Measurements from ENCODE around the gene CADM1. TPM values are rescaled to one million over a fixed set of nuclear protein-coding genes. Genes with fewer than 3 reads are reported as not detected.

The CADM1 gene
- total RNA-seq, 1 experiment from 2014 or later: 12.9 TPM

DNA sequence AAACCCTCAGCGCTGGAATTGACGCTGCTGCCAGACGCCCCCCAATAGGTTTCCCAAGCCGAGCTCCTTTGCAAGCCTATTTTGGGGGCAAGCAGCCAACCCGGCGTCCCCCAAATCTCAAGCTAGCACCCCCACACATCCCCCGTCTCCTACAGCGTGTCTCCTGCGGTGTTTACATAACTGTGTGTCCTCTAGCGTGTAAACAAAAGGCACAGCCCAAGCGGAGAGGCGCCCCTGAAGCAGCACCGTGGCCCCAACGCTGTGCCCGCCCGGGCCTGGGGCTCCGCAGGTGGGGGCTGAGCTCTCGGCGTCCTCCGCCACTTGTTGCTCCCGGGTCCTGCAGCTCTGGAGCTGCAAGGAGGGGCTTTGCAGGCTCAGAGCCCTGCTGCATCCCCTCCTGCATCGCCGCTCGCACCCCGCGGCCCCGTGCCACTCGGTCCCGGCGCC is 1.6 kb downstream of the CADM1 start:
- TF ChIP-seq, protein P1, sequence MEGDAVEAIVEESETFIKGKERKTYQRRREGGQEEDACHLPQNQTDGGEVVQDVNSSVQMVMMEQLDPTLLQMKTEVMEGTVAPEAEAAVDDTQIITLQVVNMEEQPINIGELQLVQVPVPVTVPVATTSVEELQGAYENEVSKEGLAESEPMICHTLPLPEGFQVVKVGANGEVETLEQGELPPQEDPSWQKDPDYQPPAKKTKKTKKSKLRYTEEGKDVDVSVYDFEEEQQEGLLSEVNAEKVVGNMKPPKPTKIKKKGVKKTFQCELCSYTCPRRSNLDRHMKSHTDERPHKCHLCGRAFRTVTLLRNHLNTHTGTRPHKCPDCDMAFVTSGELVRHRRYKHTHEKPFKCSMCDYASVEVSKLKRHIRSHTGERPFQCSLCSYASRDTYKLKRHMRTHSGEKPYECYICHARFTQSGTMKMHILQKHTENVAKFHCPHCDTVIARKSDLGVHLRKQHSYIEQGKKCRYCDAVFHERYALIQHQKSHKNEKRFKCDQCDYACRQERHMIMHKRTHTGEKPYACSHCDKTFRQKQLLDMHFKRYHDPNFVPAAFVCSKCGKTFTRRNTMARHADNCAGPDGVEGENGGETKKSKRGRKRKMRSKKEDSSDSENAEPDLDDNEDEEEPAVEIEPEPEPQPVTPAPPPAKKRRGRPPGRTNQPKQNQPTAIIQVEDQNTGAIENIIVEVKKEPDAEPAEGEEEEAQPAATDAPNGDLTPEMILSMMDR (conservative IDR thresholded peaks at IDR 0.05; ENCODE audit: low read depth, low read length): no peak
- TF ChIP-seq EZH2 (IDR thresholded peaks at IDR 0.05; ENCODE audit: borderline replicate concordance, low read depth, low read length, poor library complexity, severe bottlenecking): no peak
- H3K4me3 ChIP-seq (ENCODE audit: low read depth, low read length, poor library complexity, severe bottlenecking): peak overlapping the region; percentile 54
- CTCF ChIA-PET: interaction anchor here (0.7 to 1.4 kb wide), 3 partner anchors 19 to 761 kb away, joined by 3 to 10 read pairs (median 3); no protein-coding TSS in a partner anchor
- peak; percentile 1 for DNase-seq (ENCODE audit: low spot score)
- no peak overlapping the region for H3K27ac ChIP-seq (ENCODE audit: low read depth, low read length, poor library complexity, severe bottlenecking)
- H3K36me3 ChIP-seq (ENCODE audit: insufficient read depth, low read length, poor library complexity, severe bottlenecking): no peaks in the 10 kb centered on the region
- no TSS peak for BruUV-seq (replicated peaks)
- intact Hi-C loops (cut with micrococcal nuclease; ENCODE audit: unreplicated experiment): no loop called here
- peaks cover 18% of the 10 kb centered on the region for H3K4me1 ChIP-seq (ENCODE audit: insufficient read depth, low read length, poor library complexity, severe bottlenecking)
- no peaks in the 10 kb centered on the region for H3K9me3 ChIP-seq (ENCODE audit: low read depth, low read length, poor library complexity, severe bottlenecking)
- POLR2A ChIA-PET (ENCODE audit: low non-redundant PET): no interaction called here
- H3K27me3 ChIP-seq (replicated peaks; ENCODE audit: insufficient read depth, low read depth, low read length, poor library complexity): peaks cover 67% of the 10 kb centered on the region

DNA sequence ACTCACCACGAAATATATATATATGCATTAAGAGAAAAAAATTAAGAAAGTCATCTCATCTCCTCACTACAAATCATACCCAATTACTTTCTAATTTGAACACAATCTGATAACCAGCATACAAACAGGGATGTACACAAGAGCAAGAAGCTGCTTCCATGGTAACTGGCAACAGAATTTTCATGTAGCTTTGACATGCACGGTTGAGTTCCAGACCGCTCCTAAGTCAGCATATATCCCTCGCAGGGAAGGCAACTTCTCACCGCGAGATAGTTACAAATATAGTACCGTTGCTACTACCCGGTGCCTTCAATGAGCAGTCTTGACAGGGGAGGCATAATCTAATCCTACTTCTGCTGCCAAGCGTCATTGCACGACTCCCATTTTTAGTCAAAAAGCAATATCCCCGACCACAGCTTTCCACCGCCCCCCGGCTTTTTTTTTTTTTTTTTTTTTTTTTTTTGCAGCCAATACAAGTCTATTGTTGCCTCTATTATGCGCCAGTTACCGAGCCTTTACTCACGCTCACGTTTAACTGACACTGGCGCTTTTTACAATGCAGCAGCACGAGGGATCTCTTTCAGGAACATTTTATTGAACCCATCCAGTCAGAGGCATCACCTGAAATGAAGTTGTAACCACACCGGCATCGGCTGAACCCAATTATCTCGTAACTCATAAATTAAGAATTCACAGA is 2.2 kb downstream of the CADM1 start:
- ChIA-PET POLR2A (ENCODE audit: low non-redundant PET) (no interaction called here), CTCF (interaction anchor here (0.8 to 1.4 kb wide), 2 partner anchors 20 to 167 kb away, joined by 3 to 10 read pairs; no protein-coding TSS in a partner anchor)
- intact Hi-C loops (cut with micrococcal nuclease; ENCODE audit: unreplicated experiment): no loop called here
- Histone ChIP-seq H3K9me3 (ENCODE audit: low read depth, low read length, poor library complexity, severe bottlenecking) (no peaks in the 10 kb centered on the region), H3K4me1 (ENCODE audit: insufficient read depth, low read length, poor library complexity, severe bottlenecking) (peaks cover 18% of the 10 kb centered on the region), H3K36me3 (ENCODE audit: insufficient read depth, low read length, poor library complexity, severe bottlenecking) (no peaks in the 10 kb centered on the region), H3K27me3 (replicated peaks; ENCODE audit: insufficient read depth, low read depth, low read length, poor library complexity) (peaks cover 61% of the 10 kb centered on the region), H3K27ac (ENCODE audit: low read depth, low read length, poor library complexity, severe bottlenecking) (no peak overlapping the region), H3K4me3 (ENCODE audit: low read depth, low read length, poor library complexity, severe bottlenecking) (no peak overlapping the region)
- TF ChIP-seq, protein P1 (conservative IDR thresholded peaks at IDR 0.05; ENCODE audit: low read depth, low read length): no peak
- no peak for TF ChIP-seq EZH2 (IDR thresholded peaks at IDR 0.05; ENCODE audit: borderline replicate concordance, low read depth, low read length, poor library complexity, severe bottlenecking)
- TSS peak; percentile 25 for BruUV-seq (replicated peaks)
- DNase-seq (ENCODE audit: low spot score): peak; percentile 2

DNA sequence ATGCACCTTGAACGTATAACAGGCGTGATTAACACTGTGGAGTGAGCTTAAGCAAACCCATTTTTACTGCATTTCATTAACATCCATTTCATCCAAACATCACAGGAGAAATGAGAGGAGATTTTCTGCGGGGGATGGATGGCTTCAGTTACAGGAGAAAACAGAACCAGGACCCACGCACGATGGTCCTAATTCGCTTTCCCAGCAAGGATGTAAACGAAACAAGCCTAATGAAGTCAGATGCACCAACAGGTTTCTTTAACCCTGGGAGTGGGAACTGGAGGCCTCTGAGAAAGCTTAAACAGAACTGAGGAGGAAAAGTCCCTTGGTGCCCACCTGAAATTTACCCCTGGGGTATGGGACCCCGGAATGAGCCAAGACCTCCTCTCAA is 2.7 kb downstream of the CADM1 start:
- TF ChIP-seq EZH2 (IDR thresholded peaks at IDR 0.05; ENCODE audit: borderline replicate concordance, low read depth, low read length, poor library complexity, severe bottlenecking): no peak
- TF ChIP-seq, protein P1 (conservative IDR thresholded peaks at IDR 0.05; ENCODE audit: low read depth, low read length): no peak
- H3K27ac ChIP-seq (ENCODE audit: low read depth, low read length, poor library complexity, severe bottlenecking): no peak overlapping the region
- no peak for DNase-seq (ENCODE audit: low spot score)
- H3K36me3 ChIP-seq (ENCODE audit: insufficient read depth, low read length, poor library complexity, severe bottlenecking): no peaks in the 10 kb centered on the region
- BruUV-seq (replicated peaks): no TSS peak
- ChIA-PET CTCF (no interaction called here), POLR2A (ENCODE audit: low non-redundant PET) (no interaction called here)
- no peaks in the 10 kb centered on the region for H3K9me3 ChIP-seq (ENCODE audit: low read depth, low read length, poor library complexity, severe bottlenecking)
- peaks cover 56% of the 10 kb centered on the region for H3K27me3 ChIP-seq (replicated peaks; ENCODE audit: insufficient read depth, low read depth, low read length, poor library complexity)
- H3K4me1 ChIP-seq (ENCODE audit: insufficient read depth, low read length, poor library complexity, severe bottlenecking): peaks cover 18% of the 10 kb centered on the region
- no peak overlapping the region for H3K4me3 ChIP-seq (ENCODE audit: low read depth, low read length, poor library complexity, severe bottlenecking)
- intact Hi-C loops (cut with micrococcal nuclease; ENCODE audit: unreplicated experiment): no loop called here
